ENCODE results near the gene ROPN1L. TPM values are rescaled to one million over a fixed set of nuclear protein-coding genes. Genes with fewer than 3 reads are reported as not detected.

Gene ROPN1L
- polyA plus RNA-seq, 1 donor from 2014 or later = 0.52 TPM

GRCh38 chr5:10485897-10486296 lies 44.2 kb downstream of the ROPN1L start:
- Histone ChIP-seq H3K27ac (ENCODE audit: low read length) (no peak overlapping the region), H4K20me1 (ENCODE audit: insufficient read depth) (no peaks in the 10 kb centered on the region), H3K9ac (ENCODE audit: low read length) (no peak overlapping the region), H3K9me2 (ENCODE audit: insufficient read depth, low read length) (no peaks in the 10 kb centered on the region), H3F3A (ENCODE audit: insufficient read depth, low read length, poor library complexity, severe bottlenecking) (no peaks in the 10 kb centered on the region), H3K79me2 (replicated peaks; ENCODE audit: insufficient read depth, low read length) (no peaks in the 10 kb centered on the region), H3K4me2 (ENCODE audit: low read length) (no peak overlapping the region), H3K9me3 (ENCODE audit: low read length) (no peaks in the 10 kb centered on the region), H3K4me3 (ENCODE audit: low read length) (no peak overlapping the region), H3K27me3 (ENCODE audit: insufficient read depth, low read depth, low read length) (no peaks in the 10 kb centered on the region), H2AFZ (ENCODE audit: low read depth, low read length) (no peak overlapping the region), H3K36me3 (ENCODE audit: insufficient read depth, low read length) (no peaks in the 10 kb centered on the region)
- TF ChIP-seq RAD21 (conservative IDR thresholded peaks at IDR 0.05) = no peak
- TF ChIP-seq CTCF (IDR thresholded peaks at IDR 0.05; ENCODE audit: poor library complexity, severe bottlenecking) = no peak
- no peak for TF ChIP-seq MXI1 (conservative IDR thresholded peaks at IDR 0.05; ENCODE audit: poor library complexity, severe bottlenecking)
- TF ChIP-seq POLR2AphosphoS5 (IDR thresholded peaks at IDR 0.05) = no peak
- no peak for TF ChIP-seq TAF1 (IDR thresholded peaks at IDR 0.05; ENCODE audit: low read depth)
- no peak for TF ChIP-seq REST (IDR thresholded peaks at IDR 0.05; ENCODE audit: borderline replicate concordance)
- TF ChIP-seq EP300 (conservative IDR thresholded peaks at IDR 0.05; ENCODE audit: poor library complexity, severe bottlenecking) = no peak
- no peak for TF ChIP-seq SMC3 (conservative IDR thresholded peaks at IDR 0.05; ENCODE audit: poor library complexity)
- no peak for TF ChIP-seq EZH2 (IDR thresholded peaks at IDR 0.05; ENCODE audit: borderline replicate concordance, insufficient read depth, low read length, poor library complexity, severe bottlenecking)

- Histone ChIP-seq H3K9me2 (ENCODE audit: insufficient read depth, low read length) (no peaks in the 10 kb centered on the region), H3K36me3 (ENCODE audit: insufficient read depth, low read length) (no peaks in the 10 kb centered on the region), H3K79me2 (replicated peaks; ENCODE audit: insufficient read depth, low read length) (no peaks in the 10 kb centered on the region), H3K4me3 (ENCODE audit: low read length) (no peak overlapping the region), H3K9ac (ENCODE audit: low read length) (no peak overlapping the region), H4K20me1 (ENCODE audit: insufficient read depth) (no peaks in the 10 kb centered on the region), H3K27me3 (ENCODE audit: insufficient read depth, low read depth, low read length) (no peaks in the 10 kb centered on the region), H3K4me2 (ENCODE audit: low read length) (no peak overlapping the region), H3K27ac (ENCODE audit: low read length) (no peak overlapping the region), H3F3A (ENCODE audit: insufficient read depth, low read length, poor library complexity, severe bottlenecking) (no peaks in the 10 kb centered on the region), H3K9me3 (ENCODE audit: low read length) (no peaks in the 10 kb centered on the region), H2AFZ (ENCODE audit: low read depth, low read length) (no peak overlapping the region)
- no peak for TF ChIP-seq SMC3 (conservative IDR thresholded peaks at IDR 0.05; ENCODE audit: poor library complexity)
- TF ChIP-seq MXI1 (conservative IDR thresholded peaks at IDR 0.05; ENCODE audit: poor library complexity, severe bottlenecking) = no peak
- TF ChIP-seq POLR2AphosphoS5 (IDR thresholded peaks at IDR 0.05) = no peak
- TF ChIP-seq CTCF (IDR thresholded peaks at IDR 0.05; ENCODE audit: poor library complexity, severe bottlenecking) = no peak
- no peak for TF ChIP-seq REST (IDR thresholded peaks at IDR 0.05; ENCODE audit: borderline replicate concordance)
- TF ChIP-seq EP300 (conservative IDR thresholded peaks at IDR 0.05; ENCODE audit: poor library complexity, severe bottlenecking) = no peak
- no peak for TF ChIP-seq RAD21 (conservative IDR thresholded peaks at IDR 0.05)
- no peak for TF ChIP-seq EZH2 (IDR thresholded peaks at IDR 0.05; ENCODE audit: borderline replicate concordance, insufficient read depth, low read length, poor library complexity, severe bottlenecking)
- no peak for TF ChIP-seq TAF1 (IDR thresholded peaks at IDR 0.05; ENCODE audit: low read depth)
Measured at GRCh38 chr5:10486511-10487344, 45.0 kb downstream of the ROPN1L start.
